GM19193 (cell line): ENCODE data around the gene NAA10.

Experiments
- POLR2A ChIP-seq: IDR thresholded peaks from 4 replicates; pipeline ENCODE4 v1.6.1; 2011; ENCODE audit not compliant: insufficient read depth, insufficient read length; ENCODE audit errors: extremely low read depth

The NAA10 gene

GRCh38 chrX:153881281-153881680, 53.6 kb downstream of the NAA10 start:
- TF ChIP-seq POLR2A = no peak

DNA sequence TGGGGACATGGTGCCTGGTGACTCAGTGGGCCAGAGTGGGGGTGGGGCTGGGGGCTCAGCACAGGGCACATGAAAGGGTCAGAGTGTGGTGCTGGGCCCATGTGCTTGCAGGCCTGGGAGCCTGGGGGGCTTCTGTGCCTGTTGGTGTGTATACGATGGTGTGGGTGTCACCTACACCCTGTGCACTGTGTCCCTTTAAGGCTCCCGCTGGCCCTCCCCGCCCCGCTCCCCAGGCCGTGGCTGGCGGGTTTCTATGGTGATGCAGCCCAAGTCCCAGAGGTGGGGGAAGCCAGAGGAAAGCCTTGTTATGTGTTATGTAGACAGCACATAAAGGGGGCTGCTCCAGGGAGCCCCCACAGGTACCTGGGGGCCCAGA, 54.4 kb downstream of the NAA10 start:
- no peak for TF ChIP-seq POLR2A

DNA sequence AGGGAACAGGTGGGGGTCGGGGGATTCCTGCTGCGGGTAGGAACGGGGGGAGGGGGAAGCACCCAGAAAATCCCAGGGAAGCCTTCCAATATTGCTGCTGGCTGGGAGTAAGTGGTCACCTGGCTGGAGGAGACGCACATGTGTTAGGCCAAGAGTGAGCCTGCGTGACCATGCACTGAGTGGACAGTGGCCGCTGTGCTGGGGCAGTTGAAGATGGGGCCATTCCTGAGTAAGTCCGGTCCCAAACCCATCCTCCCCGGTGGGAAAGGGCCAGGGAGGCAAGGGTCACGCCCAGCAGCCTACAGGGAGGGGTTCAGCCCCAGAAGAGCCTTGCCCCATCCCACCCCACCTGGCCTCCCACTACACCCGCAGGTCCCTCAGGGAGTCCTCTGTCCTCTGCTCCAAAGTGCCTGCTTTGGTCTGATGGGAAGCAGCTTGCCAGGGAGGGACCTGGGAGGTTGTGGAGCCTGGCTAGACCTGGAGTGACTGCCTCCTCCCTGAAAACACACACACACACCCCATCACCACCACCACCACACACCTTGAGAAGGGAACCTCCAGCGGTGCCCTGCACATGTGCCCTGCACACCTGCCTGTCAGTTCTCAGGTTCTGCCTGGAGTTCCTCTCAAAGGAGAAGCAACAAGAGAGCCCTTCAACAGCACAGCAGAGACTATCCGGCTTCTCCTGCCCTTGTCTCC, 54.9 kb downstream of the NAA10 start:
- TF ChIP-seq POLR2A = no peak
